MCF 10A (cell line): Measurements from ENCODE around the gene RIN2. TPM values are rescaled to one million over a fixed set of nuclear protein-coding genes. Genes with fewer than 3 reads are reported as not detected.

Source experiments
- Bru-seq: library from RNA; stranded (reverse); fragments of 400-500 nt; gene quantifications from one replicate; lab custom pipeline; 2021; lab: Mats Ljungman, UMichigan
- BruChase-seq, 2 experiments: library from RNA; stranded (reverse); fragments of 400-500 nt; gene quantifications; one replicate each; lab custom pipeline; 2021; lab: Mats Ljungman, UMichigan
- BruUV-seq: library from RNA; stranded (reverse); fragments of 400-500 nt; replicated peaks from 2 replicates; lab custom pipeline; 2021; lab: Mats Ljungman, UMichigan
- CTCF ChIA-PET: fragments of 300-600 bp; sonication (Branson Sonifier 250); formaldehyde crosslinking; extraction: SDS; loops from one replicate; lab custom pipeline; 2021; ENCODE audit warnings: antibody characterized with exemption, inconsistent platforms; lab: Yijun Ruan, JAX
- POLR2A ChIA-PET: fragments of 300-600, 350-650 bp; sonication (Branson Sonifier 250); formaldehyde crosslinking; extraction: SDS; loops from one replicate; lab custom pipeline; 2020; ENCODE audit warnings: antibody characterized with exemption, inconsistent platforms; lab: Yijun Ruan, JAX
- DNase-seq: peaks from one replicate; pipeline ENCODE4 v3.0.0-alpha.2; 2018; ENCODE audit not compliant: unreplicated experiment
- H3K27ac Mint-ChIP-seq: one replicate; pipeline ENCODE4 v1.8.0; 2022; ENCODE audit warnings: mild to moderate bottlenecking, low read depth, mixed read lengths; ENCODE audit not compliant: unreplicated experiment
- H3K27me3 Mint-ChIP-seq: one replicate; pipeline ENCODE4 v1.8.0; 2022; ENCODE audit warnings: mixed read lengths; ENCODE audit not compliant: insufficient read depth, unreplicated experiment
- H3K36me3 Mint-ChIP-seq: one replicate; pipeline ENCODE4 v1.8.0; 2022; ENCODE audit warnings: mild to moderate bottlenecking, moderate library complexity, mixed read lengths; ENCODE audit not compliant: insufficient read depth, unreplicated experiment
- H3K4me1 Mint-ChIP-seq: one replicate; pipeline ENCODE4 v1.8.0; 2022; ENCODE audit warnings: mixed read lengths; ENCODE audit not compliant: insufficient read depth, unreplicated experiment
- H3K4me3 Mint-ChIP-seq: one replicate; pipeline ENCODE4 v1.8.0; 2022; ENCODE audit warnings: mild to moderate bottlenecking, moderate library complexity, mixed read lengths; ENCODE audit not compliant: unreplicated experiment
- H3K9me3 Mint-ChIP-seq: one replicate; pipeline ENCODE4 v1.8.0; 2022; ENCODE audit warnings: mixed read lengths; ENCODE audit not compliant: unreplicated experiment
- CTCF ChIP-seq: fragments of 200-600 bp; IDR thresholded peaks from one replicate; pipeline ENCODE4 v1.8.0; 2022; ENCODE audit warnings: antibody characterized with exemption, mild to moderate bottlenecking; ENCODE audit not compliant: unreplicated experiment
- intact Hi-C: fragments of 100-400 bp; cut with micrococcal nuclease; formaldehyde crosslinking; loops from 2 replicates; pipeline ENCODE4 v1.14.1; 2022
- long read RNA-seq: library from polyadenylated mRNA; stranded (forward); transcript quantifications from one replicate; pipeline ENCODE4 v2.0.0, GENCODE V29; 2022
- total RNA-seq: library from RNA; stranded (reverse); gene quantifications from 2 replicates; pipeline ENCODE4 v1.2.3, GENCODE V29; 2022

The RIN2 gene
- total RNA-seq (16.8 and 23.9 TPM in 2 replicates), Bru-seq, nascent RNA (percentile 63 among the genes with signal in this experiment), BruChase-seq, experiment 1, labeled RNA remaining after a 6-hour chase (percentile 51 among the genes with signal in this experiment), BruChase-seq, experiment 2, labeled RNA remaining after a 2-hour chase (percentile 61 among the genes with signal in this experiment)
- long read RNA-seq, partial matches to known transcripts = 29 of 34 reads
- long read RNA-seq, other reads (novel, unspliced or antisense) = 5 of 34 reads

GRCh38 chr20:19758133-19758500 lies at the start of gene RIN2:
TSS of gene RIN2 (plus strand) at chr20:19758258. CDS start at chr20:19889602, 131,344 bp downstream.
- TF ChIP-seq CTCF = no peak
- POLR2A ChIA-PET = interaction anchor here (0.6 to 5.8 kb wide), 22 partner anchors 9 to 1190 kb away, joined by 3 to 81 read pairs (median 4); partner anchors contain the start of gene NAA20
- Mint-ChIP-seq H3K4me3 (peak within 1 kb of the TSS; percentile 81), H3K27ac (peak within 1 kb of the TSS; percentile 70), H3K9me3 (no peaks in the 10 kb centered on the region), H3K27me3 (no peaks in the 10 kb centered on the region), H3K36me3 (peaks cover 12% of the 10 kb centered on the region), H3K4me1 (peaks cover 32% of the 10 kb centered on the region)
- peak; percentile 82 for DNase-seq
- BruUV-seq = no TSS peak
- CTCF ChIA-PET = interaction anchor here (0.6 to 1.8 kb wide), 8 partner anchors 21 to 157 kb away, joined by 4 to 7 read pairs (median 6); no protein-coding TSS in a partner anchor
- intact Hi-C loops = no loop called here

GRCh38 chr20:19709635-19710335 lies 48.3 kb upstream of the RIN2 start:
- intact Hi-C loops = no loop called here
- BruUV-seq = no TSS peak
- H3K4me1 Mint-ChIP-seq = no peaks in the 10 kb centered on the region
- no peak for DNase-seq
- no peaks in the 10 kb centered on the region for H3K36me3 Mint-ChIP-seq
- peaks cover 2% of the 10 kb centered on the region for H3K27me3 Mint-ChIP-seq
- H3K4me3 Mint-ChIP-seq = no peak overlapping the region
- ChIA-PET CTCF (interaction anchor here (0.7 kb wide), 2 partner anchors 307 to 499 kb away, joined by 3 to 4 read pairs; partner anchors contain the start of gene NAA20), POLR2A (interaction anchor here (0.7 kb wide), 1 partner anchor 69 kb away, joined by 3 read pairs; no protein-coding TSS in a partner anchor)
- no peak for TF ChIP-seq CTCF
- no peaks in the 10 kb centered on the region for H3K9me3 Mint-ChIP-seq
- H3K27ac Mint-ChIP-seq = no peak overlapping the region

- H3K36me3 Mint-ChIP-seq = no peaks in the 10 kb centered on the region
- TF ChIP-seq CTCF = no peak
- CTCF ChIA-PET = interaction anchor here (0.7 kb wide), 1 partner anchor 306 kb away, joined by 4 read pairs; the partner anchor contains the start of gene NAA20
- intact Hi-C loops = no loop called here
- no peak overlapping the region for H3K4me3 Mint-ChIP-seq
- POLR2A ChIA-PET = interaction anchor here (0.7 kb wide), 1 partner anchor 69 kb away, joined by 3 read pairs; no protein-coding TSS in a partner anchor
- no peaks in the 10 kb centered on the region for H3K27me3 Mint-ChIP-seq
- BruUV-seq = no TSS peak
- no peak for DNase-seq
- H3K4me1 Mint-ChIP-seq = no peaks in the 10 kb centered on the region
- no peak overlapping the region for H3K27ac Mint-ChIP-seq
- no peaks in the 10 kb centered on the region for H3K9me3 Mint-ChIP-seq
Observed at GRCh38 chr20:19710336-19711120, 47.5 kb upstream of the RIN2 start.
